Muscle of back (tissue), 11 donors: ENCODE measurements around the gene SPIRE2. TPM values are rescaled to one million over a fixed set of nuclear protein-coding genes. Genes with fewer than 3 reads are reported as not detected.
"Not testable (repeated sequence)": the region's sequence is repeated elsewhere in the genome, so short reads cannot be mapped to it uniquely, and the experiment has no call there.

Source experiments
- DNase-seq, 3 donors: peaks; one replicate each; pipeline versions ENCODE4 v3.0.0 to v3.0.0-alpha.2; 2013
- polyA plus RNA-seq, 10 donors: library from polyadenylated mRNA; unstranded; fragments of 120-200 nt; gene quantifications; one replicate each; pipeline ENCODE4 v1.2.1, GENCODE V29; 2013; ENCODE audit not compliant: insufficient read length in 10 of 10

SPIRE2 gene
- polyA plus RNA-seq, 10 donors, result 1.6 to 4.9 (median 2.7) TPM

- not testable (repeated sequence) for DNase-seq
Measured at GRCh38 chr16:89806589-89807193, 21.6 kb upstream of the SPIRE2 start.

DNA sequence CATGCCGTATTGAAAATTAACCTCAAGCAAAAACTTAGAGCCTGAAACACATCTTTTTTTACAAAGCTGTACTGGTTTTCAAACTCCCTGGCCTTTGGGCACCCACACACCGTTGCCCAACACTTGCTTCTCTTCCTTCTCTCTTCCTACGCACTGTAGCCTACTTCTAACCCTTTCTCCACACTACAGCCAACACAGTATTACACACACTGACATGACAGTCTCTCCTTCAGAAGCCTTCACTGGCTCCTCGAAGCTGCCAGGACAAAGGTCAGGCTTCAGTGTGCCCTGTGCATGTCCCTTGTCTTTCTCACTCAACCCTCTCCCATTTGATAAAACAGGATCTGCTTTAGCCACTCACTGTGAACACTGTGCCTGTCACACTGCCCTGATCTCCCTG is 19.8 kb upstream of the SPIRE2 start:
- no peak for DNase-seq

DNA sequence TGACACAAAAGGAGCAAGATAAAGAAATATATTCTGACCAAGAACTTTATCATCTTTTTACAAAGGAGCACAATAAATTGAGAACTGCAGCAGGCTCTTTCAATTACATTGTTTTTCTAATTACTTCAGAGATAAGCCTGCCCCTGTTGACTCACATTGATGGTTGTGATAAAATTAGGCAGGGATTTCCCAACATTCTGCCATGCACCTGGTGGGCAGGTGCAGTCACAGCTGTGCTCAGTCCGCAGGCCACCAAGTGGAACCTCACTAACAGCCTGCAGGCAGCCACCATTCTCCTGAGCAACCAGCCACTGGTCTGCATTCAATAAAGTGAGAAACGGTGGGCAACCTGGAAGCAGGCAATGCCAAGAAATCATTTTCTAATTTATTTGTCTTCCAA is 17.0 kb upstream of the SPIRE2 start:
- no peak for DNase-seq

- no peak for DNase-seq
Measured at GRCh38 chr16:89815639-89816348, 12.5 kb upstream of the SPIRE2 start.

DNA sequence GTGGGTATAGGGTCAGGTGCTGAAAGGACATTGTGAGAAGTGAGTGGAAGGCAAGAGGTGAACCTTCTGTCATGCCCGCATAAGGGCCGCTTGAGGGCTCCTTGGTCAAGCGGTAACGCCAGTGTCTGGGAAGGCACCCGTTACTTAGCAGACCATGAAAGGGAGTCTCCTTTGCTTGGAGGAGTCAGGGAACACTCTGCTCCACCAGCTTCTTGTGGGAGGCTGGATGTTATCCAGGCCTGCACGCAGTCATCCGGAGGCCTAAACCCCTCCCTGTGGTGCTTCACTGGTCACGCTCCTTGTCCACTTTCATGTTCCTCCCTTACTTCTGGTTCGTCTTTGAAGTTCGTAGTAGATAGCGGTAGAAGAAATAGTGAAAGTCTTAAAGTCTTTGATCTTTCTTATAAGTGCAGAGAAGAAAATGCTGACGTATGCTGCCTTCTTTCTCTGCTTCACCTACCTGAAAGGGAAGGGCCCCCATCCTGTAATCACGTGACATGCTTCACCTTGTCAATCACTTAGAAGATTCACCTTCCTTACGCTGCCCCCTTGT is 9.3 kb upstream of the SPIRE2 start:
- DNase-seq, result not testable (repeated sequence)

DNA sequence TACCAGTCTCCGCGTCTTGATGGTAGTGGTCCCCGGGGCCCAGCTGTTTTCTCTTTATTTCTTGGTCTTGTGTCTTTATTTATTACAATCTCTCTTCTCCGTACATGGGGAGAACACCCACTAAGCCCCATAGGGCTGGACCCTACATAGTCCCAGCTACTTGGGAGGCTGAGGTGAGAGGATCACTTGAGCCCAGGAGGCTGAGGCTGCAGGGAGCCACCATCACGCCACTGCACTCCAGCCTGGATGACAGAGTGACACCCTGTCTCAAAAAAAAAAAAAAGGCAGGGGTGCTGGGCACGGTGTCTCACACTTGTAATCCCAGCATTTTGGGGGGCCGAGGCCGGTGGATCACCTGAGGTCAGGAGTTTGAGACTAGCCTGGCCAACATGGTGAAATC is 8.8 kb upstream of the SPIRE2 start:
- DNase-seq, result not testable (repeated sequence)

- no peak for DNase-seq
Measured at GRCh38 chr16:89821438-89822187, 6.7 kb upstream of the SPIRE2 start.

- no peak for DNase-seq
Measured at GRCh38 chr16:89822188-89823086, 5.8 kb upstream of the SPIRE2 start.

- no peak for DNase-seq
Measured at GRCh38 chr16:89823087-89823823, 5.0 kb upstream of the SPIRE2 start.

GRCh38 chr16:89823824-89824148 is 4.5 kb upstream of the SPIRE2 start:
- DNase-seq, result not testable (repeated sequence)

DNA sequence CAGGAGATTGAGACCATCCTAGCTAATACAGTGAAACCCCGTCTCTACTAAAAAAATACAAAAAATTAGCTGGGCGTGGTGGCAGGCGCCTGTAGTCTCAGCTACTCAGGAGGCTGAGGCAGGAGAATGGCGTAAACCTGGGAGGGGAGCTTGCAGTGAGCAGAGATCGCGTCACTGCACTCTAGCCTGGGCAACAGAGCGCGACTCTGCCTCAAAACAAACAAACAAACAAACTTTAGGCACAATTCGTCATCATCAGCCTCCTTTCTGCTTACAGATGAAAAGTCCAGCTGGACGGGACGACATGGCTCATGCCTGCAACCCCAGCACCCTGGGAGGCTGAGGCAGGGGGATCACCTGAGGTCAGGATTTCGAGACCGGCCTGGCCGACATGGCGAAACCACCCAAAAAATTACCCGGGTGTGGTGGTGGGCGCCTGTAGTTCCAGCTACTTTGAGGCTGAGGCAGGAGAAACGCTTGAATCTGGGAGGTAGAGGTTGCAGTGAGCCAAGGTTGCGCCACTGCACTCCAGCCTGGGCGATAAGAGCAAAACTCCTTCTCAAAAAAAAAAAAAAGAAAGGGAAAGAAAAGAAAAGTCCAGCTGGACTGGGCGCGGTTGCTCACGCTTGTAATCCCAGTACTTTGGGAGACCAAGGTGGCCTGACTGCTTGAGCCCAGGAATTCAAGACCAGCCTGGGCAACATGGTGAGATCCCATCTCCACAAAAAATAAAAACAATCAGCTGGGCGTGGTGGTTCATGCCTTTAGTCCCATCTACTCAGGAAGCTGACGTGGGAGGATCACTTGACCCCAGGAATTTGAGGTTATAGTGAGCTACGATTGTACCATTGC is 1.5 kb upstream of the SPIRE2 start:
- DNase-seq, result no peak

GRCh38 chr16:89827383-89828198 is 684 bp upstream of the SPIRE2 start:
- DNase-seq, result peak in 2 of 3 donors; percentile 37 to 67

GRCh38 chr16:89828870-89829629 is 775 bp downstream of the SPIRE2 start:
- DNase-seq, result no peak

GRCh38 chr16:89829630-89830437 is 1.6 kb downstream of the SPIRE2 start:
- DNase-seq, result no peak

- DNase-seq, result no peak
Measured at GRCh38 chr16:89831810-89832328, 3.6 kb downstream of the SPIRE2 start.

DNA sequence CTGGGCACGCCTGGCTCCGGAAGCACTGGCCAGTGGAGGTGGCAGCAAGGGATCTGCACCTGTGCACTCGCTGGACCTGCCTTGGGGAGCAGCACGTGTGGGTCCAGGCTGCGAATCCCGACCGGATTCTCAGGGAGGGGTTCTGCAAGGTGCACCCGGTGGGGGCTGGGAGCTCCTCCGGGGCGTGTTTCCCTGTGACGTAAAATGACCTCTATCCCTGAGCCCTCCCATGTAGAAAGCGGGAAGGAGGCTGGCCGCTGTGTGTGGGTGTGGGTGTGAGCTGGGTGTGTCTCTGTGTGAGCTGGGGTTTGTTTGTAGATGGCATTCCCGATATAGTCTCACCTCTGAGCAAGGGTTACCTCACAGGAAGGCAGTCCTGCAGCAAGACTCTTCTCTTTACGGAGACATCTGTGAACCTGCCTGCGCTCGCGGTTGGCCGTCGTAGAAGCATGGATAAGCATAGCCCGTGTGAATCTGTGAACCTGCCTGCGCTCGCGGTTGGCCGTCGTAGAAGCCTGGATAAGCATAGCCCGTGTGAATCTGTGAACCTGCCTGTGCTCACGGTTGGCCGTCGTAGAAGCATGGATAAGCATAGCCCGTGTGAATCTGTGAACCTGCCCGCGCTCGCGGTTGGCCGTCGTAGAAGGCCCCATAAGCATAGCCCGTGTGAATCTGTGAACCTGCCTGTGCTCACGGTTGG is 5.5 kb downstream of the SPIRE2 start:
- DNase-seq, result not testable (repeated sequence)
